Measurements from ENCODE around the gene SPATA19.
"Not testable (repeated sequence)": the region's sequence is repeated elsewhere in the genome, so short reads cannot be mapped to it uniquely, and the experiment has no call there.

The SPATA19 gene

DNA sequence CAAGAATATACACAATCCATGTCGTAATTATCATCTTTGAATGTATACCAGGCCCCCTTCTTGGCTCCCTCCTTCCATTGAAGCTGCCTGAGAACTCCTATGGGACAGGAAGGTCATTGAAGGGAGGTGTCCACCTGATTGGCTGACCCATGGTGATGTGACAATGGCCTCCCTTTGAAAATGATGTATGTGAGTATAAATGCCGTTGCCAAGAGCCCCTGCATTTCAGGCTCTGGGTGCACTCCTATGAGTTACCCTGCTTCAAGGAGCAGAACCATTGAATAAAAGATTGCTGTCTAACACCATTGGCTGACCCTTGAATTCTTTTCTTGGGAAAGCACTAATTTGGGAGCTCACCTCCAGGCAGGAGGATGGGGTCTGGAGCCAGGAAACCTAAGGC, at the start of gene SPATA19:
Gene SPATA19, minus strand, starts transcription at position 101 of the 400 bp plus-strand sequence. Its CDS starts 67 bp downstream, at position 34.
- no peak for DNase-seq

DNA sequence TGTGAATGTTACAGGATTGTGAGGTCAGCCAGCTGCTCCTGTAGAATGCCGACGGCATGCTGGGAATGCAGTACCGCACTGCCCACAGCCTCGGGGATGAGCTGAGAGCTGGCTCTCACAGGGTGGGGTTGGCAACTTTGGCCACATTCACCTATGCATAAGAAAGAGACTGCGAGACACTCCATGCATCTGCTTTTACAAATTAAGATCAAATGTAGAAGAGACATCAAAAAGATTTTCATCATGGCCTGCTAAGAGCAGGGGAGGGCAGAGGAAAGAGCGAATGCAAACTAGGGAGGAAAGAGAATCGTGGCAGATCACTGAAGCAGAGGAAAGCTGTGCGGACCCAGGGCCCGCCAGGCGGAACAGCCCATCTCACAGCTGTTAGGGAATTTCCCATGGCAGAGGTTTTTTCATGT, 49.8 kb upstream of the SPATA19 start:
- DNase-seq: no peak

DNA sequence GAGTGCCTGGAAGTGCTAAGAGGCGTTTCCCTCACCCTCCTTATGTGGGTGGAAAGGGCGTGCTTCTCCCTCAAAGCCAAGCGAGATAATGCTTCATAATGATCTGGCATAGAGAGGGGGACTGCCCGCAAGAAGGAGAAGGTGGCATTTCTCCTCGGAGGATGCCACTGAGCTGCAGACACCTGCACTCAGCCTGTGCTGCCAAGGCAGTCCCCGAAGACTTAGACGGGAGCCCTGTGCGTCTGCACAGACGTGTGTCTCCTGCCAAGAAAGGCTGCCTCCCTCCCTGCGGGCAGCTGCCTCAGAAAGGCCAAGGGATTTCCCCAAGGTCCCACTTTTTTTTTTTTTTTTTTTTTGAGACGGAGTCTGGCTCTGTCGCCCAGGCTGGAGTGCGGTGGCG, 48.1 kb upstream of the SPATA19 start:
- no peak for DNase-seq

DNA sequence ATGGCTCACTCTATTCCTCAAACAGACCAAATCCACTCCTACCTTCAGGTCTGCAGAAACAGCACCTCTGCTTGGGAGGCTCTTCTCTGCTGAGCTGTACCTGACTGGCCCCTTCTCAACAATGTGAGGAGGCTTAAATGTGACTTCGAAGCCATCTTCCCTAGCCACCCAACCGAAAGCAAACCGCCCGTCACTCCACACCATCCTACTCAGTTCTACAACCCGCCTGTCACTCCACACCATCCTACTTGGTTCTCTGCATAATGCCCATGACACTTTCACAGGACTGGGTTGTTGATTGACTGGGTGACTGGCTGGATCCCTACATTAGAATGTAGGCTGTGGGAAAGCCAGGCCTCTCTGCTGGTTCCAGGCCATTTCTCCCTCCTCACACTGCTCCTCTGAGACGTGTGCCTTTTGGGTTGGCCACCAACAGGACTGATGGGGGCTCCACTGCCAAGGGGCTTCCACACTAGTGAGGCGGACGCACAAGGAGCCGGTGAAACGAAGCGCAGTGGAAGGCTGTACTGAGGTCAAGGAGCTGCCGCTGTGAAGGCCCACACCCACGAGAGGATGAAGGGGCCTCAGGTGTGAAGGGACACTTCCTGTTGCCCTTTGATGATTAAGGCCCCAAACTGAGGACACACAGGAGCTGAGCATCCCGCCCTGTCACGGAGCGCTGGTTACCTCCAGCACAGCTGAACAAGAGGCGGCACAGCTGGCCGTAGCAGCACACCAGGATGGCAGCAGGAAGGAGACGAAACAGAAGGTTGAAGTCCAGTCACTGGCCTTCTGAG, 47.5 kb upstream of the SPATA19 start:
- no peak for DNase-seq

- DNase-seq: no peak
Measured at GRCh38 chr11:133892126-133892525, 46.8 kb upstream of the SPATA19 start.

DNA sequence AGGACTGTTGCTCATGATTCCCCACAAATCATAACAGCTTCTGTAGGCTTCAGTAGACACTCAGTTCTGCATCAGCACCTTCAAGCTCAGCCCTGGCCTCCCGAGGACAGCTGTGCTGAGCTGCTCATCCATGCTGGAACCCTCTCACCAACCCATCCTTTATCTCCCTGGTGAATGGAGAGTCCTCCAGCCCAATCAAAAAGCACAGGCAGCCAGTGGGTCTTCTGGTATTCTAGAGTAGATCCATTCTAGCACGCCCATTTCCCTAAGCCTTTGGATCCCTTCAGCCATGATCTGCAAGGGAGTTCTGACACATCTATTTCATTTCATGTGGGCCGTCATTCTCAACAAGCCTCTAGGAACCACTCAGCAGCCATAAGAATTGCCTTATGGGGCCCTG, 44.6 kb upstream of the SPATA19 start:
- no peak for DNase-seq

GRCh38 chr11:133889188-133889587, 43.9 kb upstream of the SPATA19 start:
- DNase-seq: no peak

DNA sequence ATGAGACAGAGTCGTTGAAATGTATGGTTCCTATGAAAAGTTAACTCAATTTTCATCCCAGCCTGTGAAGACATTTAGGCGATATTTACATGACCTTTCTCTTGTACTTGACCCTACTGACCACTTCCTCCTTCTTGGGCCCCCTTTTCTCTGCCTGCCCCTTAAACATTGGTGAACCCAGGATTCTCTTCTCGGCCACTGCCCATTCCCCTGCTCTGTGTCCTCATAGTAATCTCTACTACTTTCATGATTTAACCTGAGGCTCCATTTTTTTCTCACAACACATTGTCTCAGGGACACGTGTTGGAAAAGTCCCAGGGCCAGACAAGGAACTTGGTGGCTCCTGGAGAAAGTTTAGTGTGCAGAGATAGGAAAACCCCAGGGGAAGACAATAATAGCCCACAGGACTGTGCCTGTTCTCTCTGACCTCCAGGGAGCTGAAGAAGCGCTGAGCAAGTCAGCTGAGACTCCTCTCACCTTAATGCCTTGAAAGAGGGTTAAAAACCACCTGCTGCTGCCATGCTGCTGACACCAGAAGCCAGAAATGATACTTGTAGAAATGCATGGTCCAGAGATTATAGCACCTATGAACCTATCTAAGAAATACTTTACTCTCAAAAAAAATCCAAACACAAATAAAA, 42.5 kb upstream of the SPATA19 start:
- DNase-seq: no peak

- DNase-seq: no peak
Measured at GRCh38 chr11:133886029-133886428, 40.7 kb upstream of the SPATA19 start.

DNA sequence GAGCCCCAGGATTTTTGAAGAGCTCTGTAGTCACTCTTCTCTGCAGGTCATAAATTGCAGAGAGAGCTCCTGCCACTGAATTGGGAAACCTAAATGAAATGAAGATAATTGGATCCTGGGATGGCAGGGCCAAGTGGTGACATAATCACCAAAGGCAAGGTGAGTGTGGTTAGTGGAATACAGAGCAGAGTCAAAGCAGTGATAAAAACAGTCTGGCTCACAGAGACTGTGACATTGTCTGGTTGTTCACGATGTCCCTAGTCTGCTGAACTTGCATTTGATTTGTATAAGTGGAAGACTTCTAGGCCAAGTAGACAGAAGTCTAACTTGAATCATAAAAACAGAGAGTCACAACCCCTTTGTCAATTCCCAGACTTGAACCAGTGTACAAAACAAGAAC, 26.8 kb upstream of the SPATA19 start:
- DNase-seq: no peak

DNA sequence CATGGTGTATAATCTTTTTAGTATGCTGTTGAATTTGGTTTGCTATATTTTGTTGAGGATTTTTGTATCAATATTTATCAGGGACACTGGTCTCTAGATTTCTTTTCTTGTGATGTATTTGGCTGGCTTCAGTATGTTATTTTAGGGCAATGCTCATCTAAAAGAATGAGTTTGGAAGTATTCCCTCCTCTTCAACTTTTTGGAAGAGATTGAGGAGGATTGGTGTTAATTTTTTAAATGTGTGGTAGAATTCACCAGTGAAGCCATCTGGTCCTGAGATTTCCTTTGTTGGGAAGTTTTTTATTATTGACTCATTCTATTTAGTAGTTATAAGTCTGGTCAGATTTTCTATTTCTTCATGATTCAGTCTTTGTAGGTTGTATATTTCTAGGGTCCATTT, 22.1 kb upstream of the SPATA19 start:
- DNase-seq: no peak

GRCh38 chr11:133865466-133865865, 20.2 kb upstream of the SPATA19 start:
- DNase-seq: no peak

DNA sequence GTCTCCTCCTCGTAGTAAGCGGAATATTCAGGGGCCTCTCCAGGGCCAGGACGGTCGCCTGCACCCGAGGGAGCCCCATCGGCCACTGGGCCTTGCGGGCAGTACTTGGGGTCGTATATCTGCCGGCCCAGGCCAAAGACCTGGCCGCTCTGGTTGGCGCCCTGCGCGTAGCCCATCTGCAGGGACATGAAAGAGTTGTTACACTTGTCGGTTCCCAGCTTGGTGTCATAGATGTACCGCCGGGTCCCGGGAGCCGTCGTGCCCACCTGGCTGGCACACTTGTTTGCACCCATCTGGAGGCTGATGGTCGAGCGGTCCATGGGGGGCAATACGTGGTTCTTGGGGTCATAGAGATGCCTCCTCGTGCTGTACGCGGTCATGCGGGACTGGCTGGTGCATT, 19.4 kb upstream of the SPATA19 start:
- no peak for DNase-seq

DNA sequence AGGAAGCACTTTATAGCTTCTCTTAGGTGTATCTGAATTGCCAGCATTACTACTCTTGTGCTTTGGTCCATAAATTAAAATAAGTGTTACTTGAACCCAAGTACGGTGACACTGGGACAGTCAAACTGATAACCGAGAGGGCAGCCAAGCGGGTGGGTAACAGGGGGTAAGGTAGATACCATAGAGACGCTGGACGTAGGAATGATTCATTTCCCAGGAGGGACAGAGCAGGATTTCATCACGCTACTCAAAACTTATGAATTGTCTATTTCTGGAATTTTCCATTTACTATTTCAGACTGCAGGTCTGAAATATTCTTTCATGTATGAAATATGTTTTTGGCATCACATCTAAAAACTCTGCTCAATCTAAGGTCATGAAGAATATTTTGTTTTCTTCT, 14.8 kb upstream of the SPATA19 start:
- no peak for DNase-seq

DNA sequence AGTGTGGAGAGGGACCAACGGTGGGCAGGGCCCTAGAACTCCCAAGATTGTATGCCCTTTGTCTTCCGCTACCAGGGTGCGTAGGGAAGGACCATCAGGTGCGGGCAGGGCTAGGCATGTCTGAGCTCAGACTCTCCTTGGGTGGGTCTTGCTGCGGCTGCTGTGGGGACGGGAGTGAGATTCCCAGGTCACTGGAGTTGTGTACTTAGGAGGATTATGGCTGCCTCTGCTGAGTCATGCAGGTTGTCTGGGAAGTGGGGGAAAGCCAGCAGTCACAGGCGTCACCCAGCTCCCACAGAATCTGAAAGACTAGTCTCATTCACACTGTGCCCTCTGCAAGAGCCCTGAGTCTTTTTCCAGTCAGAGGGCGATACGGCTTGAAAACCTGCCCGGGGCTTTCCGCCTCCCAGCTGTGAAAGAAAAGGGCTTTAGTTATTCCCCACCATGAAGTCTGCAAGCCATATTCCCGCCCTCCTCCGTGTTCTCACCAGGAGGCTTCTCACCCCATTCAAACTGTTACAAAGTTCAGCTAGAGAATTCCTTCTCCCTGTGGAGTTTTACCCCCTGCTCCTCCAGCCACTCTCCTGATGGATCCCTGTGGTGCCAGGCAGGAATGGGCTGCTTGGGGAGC, 9.1 kb upstream of the SPATA19 start:
- DNase-seq: not testable (repeated sequence)

DNA sequence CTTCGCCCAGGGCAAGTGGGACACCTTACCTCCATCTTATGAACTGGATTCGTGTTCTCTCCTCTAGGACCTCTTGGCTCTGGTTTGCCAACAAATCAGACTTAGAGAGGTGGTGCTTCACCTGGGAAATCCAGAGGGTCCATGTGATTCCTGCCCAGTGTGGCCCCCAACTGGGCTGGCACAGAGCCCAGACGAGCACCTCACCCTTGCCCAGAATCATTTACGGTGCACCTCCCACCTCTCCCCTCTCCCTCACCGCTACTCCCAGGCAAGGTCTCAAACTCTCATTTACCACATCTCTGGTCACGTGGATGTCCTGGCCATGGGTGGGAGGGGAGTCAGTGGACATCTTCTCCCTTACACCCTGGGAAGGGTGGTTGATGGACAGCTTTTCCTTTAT, 1.1 kb downstream of the SPATA19 start:
- no peak for DNase-seq

- no peak for DNase-seq
Measured at GRCh38 chr11:133843454-133843987, 1.8 kb downstream of the SPATA19 start.

DNA sequence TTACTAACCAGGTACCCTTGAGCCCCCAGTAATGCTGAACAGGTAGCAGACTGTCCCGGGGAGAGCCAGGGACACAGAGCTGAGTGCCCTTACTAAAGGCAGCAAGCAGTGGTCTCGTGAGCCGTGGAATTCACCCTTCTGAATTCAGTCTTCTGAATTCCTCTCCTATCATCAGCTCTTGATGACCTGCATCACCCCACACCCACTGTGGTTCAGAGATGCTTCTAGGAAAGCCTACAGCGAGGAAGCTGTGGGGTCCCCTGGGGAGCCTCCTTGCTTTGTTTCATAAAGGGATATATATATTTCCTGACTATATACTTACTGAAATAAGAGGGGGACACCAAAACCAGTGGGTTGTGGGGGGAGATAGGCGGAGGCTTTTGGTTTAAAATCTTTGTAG, 2.6 kb downstream of the SPATA19 start:
- DNase-seq: no peak

DNA sequence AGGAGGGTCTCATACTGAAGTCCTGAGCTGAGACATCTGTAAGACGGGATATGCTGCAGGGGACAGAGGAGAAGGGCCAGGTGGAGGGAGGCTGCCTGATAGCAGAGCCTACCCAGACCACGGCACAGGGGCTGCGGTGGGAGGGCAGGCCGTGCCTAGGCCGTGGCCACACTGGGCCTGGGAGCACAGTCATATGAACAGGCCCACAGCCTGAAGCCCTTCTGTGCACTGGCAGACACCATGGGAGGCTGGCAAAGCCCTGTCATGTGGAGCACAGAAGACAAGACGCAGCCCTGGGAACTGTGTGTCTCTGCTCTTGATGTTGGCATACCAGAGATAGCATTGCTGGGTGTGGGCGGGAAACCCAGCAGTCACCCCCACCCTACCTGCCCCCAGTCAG, 3.3 kb downstream of the SPATA19 start:
- DNase-seq: no peak

DNA sequence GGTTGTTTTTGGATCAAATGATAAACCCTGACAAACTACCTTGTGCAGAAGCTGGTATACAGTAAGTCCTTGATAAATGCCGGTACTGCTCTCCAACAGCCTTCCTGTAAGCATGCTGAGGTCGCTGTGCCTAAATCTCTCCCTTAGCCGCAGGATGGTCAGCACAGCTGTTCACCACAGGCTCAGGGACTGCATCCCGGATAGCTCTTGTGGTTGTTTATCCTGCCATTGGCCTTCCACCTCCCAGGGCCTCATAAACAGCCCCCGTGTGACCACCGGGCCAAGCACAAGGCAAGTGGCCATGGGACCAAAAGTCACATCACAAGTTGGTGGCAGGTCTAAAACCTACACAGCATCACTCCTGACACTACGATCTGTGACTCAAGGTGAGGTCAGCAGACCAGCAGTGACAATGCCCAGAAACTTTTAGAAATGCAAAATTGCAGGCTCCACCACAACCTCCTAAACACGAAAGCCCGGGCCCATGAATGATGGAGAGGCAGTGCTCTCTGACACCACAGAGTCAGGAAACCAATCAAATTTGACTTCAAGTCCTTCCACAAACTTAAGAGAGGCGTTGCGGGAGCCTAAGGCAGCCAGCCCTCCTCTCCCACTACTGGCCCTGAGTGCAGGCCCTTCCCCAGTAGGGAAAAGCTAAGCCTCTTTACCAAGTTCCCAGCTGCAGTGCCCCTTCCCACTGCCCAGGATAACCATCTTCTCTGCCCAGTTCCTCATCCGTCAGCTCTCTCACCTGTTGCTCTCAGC, 3.9 kb downstream of the SPATA19 start:
- DNase-seq: no peak

GRCh38 chr11:133840479-133840941, 4.8 kb downstream of the SPATA19 start:
- no peak for DNase-seq

DNA sequence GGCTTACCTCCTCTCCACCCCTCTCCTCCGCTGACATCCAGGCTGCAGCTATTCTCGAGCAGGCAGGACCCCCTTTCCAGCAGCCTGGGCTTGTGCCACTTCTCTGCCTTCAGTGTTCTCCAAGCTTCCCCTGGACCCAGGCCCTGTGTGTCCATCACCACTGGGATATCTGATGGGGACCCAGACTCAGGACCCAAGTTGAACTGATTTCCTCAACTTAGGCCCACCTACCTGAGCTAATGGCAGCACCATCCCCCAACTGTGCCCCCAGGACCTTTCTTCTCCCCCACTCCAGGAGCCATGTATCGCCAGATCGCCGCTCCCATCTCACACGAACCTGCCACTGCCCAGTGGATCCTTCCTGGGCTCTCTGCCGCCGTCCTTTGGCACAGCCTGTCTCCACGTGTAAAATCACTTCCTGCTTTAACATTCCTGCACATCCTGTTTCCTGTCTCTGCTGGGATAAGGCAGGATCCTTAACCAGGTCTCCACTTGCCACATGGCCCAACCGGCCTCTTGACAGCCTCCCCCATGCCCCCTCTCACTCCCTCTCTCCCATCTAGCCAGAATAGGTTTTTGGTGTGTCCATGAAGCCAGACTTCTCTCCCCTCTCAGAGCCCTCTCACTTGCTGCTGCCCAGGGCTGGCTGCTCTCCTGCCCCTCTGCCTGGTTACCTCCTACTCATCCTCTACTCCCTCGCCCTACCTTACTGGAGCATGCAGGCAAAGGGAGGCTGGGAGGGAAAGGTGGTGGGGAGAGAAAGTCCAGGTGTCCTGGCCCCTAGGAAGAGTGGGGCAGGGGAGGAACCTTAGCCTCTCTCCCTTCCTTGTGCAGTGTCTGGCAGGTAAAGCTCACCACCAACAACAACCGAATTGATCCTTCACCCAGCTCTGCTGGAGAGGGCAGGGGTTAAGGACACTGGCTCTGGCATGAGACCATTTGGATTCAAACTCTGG, 9.4 kb downstream of the SPATA19 start:
- no peak for DNase-seq

Measured in suppressor macrophage treated with lipopolysaccharide for 4 hours (primary cell).